Measurements from ENCODE around the gene HOXB1. TPM values are rescaled to one million over a fixed set of nuclear protein-coding genes. Genes with fewer than 3 reads are reported as not detected.
A peak's percentile ranks its signal among the peaks of the same experiment; 100 is the strongest.

HOXB1 gene
- total and polyA plus RNA-seq, 2 of the 13 experiments (the other 11 are each of a cell fraction or from before 2014, with no cell fraction given), result not detected

DNA sequence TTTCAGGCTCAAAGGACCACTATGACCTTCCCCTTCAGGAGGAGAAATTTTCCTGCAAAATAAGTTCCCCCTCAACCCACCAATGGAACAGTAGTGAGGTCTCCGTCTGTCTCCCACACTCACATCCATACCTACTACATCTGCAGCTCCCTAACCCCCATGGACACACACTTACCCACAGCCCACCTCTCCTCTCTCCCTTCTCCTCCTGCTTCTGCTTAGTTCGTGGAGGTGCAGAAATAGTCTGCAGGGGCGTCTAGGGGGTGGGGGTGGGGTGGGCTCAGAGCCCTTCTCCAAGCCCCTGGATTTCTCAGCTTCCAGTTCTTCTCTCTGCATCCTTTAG lies 38.4 kb upstream of the HOXB1 start:
- ATAC-seq (no peak), DNase-seq (ENCODE audit: low spot score) (no peak), FAIRE-seq (no peak)
- no peak overlapping the region for H2AFZ ChIP-seq (ENCODE audit: low read length)
- ChIA-PET POLR2A (no interaction called here), CTCF (ENCODE audit: low intra/inter-chr PET ratio, low total read pairs) (no interaction called here)
- no peak overlapping the region for H3K27ac ChIP-seq (ENCODE audit: extremely low read length, insufficient read depth, low read length)
- intact Hi-C loops (cut with micrococcal nuclease; ENCODE audit: unreplicated experiment), result no loop called here
- WGBS (ENCODE audit: low lambda C conversion rate), result 2% methylated on average over 3 of the region's 3 CpGs
- no TSS peak for BruUV-seq (replicated peaks)
- no peak overlapping the region for H3K4me3 ChIP-seq (replicated peaks in 1 of 3; ENCODE audit: insufficient read depth in 1 of 3, low read depth in 2 of 3, low read length in 3 of 3)
- no peaks in the 10 kb centered on the region for H3K9me3 ChIP-seq (ENCODE audit: low read length)
- 0 out of 2 replicates have a peak, but pooled peaks cover 4% of the 10 kb centered on the region for H4K20me1 ChIP-seq (ENCODE audit: insufficient read depth, low read length)
- H3K36me3 ChIP-seq (replicated peaks in 1 of 2; ENCODE audit: control insufficient read depth in 1 of 2, insufficient read depth in 2 of 2, low read length in 2 of 2), result no peaks in the 10 kb centered on the region
- H3K79me2 ChIP-seq (ENCODE audit: insufficient read depth, low read length), result no peaks in the 10 kb centered on the region
- in situ Hi-C loops (cut with HindIII; ENCODE audit: extremely low pct_ligation_motif_present, low pct_unique_long_range_greater_than_20kb), result no loop called here
- no peak overlapping the region for H3K4me2 ChIP-seq (ENCODE audit: low read depth, low read length)
- H3K27me3 ChIP-seq (ENCODE audit: control insufficient read depth in 1 of 2, insufficient read depth in 2 of 2, low read length in 2 of 2), result peaks cover 23 to 97% of the 10 kb centered on the region in 2 experiments
- no peak overlapping the region for H3K9ac ChIP-seq (ENCODE audit: insufficient read depth, low read depth, low read length)
- TF ChIP-seq ZNF124 (CRISPR knock-in tag; IDR thresholded peaks at IDR 0.05) (no peak), RAD51 (IDR thresholded peaks at IDR 0.05; ENCODE audit: borderline replicate concordance) (peak; percentile 1; the same call in 1 of the 2 replicates)
- TF ChIP-seq, protein P1, sequence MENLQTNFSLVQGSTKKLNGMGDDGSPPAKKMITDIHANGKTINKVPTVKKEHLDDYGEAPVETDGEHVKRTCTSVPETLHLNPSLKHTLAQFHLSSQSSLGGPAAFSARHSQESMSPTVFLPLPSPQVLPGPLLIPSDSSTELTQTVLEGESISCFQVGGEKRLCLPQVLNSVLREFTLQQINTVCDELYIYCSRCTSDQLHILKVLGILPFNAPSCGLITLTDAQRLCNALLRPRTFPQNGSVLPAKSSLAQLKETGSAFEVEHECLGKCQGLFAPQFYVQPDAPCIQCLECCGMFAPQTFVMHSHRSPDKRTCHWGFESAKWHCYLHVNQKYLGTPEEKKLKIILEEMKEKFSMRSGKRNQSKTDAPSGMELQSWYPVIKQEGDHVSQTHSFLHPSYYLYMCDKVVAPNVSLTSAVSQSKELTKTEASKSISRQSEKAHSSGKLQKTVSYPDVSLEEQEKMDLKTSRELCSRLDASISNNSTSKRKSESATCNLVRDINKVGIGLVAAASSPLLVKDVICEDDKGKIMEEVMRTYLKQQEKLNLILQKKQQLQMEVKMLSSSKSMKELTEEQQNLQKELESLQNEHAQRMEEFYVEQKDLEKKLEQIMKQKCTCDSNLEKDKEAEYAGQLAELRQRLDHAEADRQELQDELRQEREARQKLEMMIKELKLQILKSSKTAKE (CRISPR knock-in tag; IDR thresholded peaks at IDR 0.05; ENCODE audit: borderline replicate concordance), result no peak
- H3K4me1 ChIP-seq (ENCODE audit: insufficient read depth, low read length), result no peaks in the 10 kb centered on the region

DNA sequence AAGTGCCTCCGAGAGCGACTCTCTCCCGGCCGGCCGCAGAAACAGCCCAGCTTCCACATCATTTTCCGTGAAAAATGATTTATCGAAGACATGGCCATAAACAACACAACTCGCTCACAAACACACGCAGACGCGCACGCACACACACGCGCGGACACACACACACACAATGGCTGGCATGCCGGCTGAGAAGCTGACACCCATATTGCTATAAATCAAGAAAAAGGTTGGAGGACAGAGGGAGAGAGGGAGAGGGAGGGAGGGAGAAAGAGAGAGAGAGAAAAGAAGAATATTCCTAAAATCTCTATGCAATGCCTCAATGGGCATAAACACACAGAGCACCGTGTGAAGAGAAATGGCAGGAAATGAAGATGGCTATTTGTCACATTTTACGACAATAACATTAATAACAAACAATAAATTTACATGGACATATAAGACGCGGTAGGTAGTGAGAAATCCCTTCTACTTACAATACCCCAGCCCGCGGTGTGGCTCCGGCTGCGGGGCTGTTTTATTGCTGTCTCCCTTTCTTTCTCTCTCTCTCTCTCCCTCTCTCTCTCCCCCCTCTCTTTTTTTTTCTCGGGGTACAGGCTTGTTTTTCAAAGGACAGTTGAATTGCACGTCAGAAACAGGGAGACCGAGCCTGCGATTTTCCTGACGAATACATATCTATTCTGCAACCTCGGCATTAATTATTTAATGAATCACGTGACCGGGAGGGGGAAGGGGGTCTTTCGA lies 37.9 kb upstream of the HOXB1 start:
- intact Hi-C loops (cut with micrococcal nuclease; ENCODE audit: unreplicated experiment) (no loop called here), in situ Hi-C loops (cut with HindIII; ENCODE audit: extremely low pct_ligation_motif_present, low pct_unique_long_range_greater_than_20kb) (no loop called here)
- Histone ChIP-seq H3K9ac (ENCODE audit: insufficient read depth, low read depth, low read length) (no peak overlapping the region), H3K79me2 (ENCODE audit: insufficient read depth, low read length) (no peaks in the 10 kb centered on the region), H3K36me3 (replicated peaks in 1 of 2; ENCODE audit: control insufficient read depth in 1 of 2, insufficient read depth in 2 of 2, low read length in 2 of 2) (no peaks in the 10 kb centered on the region), H3K4me3 (replicated peaks in 1 of 3; ENCODE audit: insufficient read depth in 1 of 3, low read depth in 2 of 3, low read length in 3 of 3) (no peak overlapping the region), H3K4me1 (ENCODE audit: insufficient read depth, low read length) (no peaks in the 10 kb centered on the region), H4K20me1 (ENCODE audit: insufficient read depth, low read length) (0 out of 2 replicates have a peak, but pooled peaks cover 4% of the 10 kb centered on the region), H3K9me3 (ENCODE audit: low read length) (no peaks in the 10 kb centered on the region), H3K4me2 (ENCODE audit: low read depth, low read length) (no peak overlapping the region), H3K27ac (ENCODE audit: extremely low read length, insufficient read depth, low read length) (no peak overlapping the region), H3K27me3 (ENCODE audit: control insufficient read depth in 1 of 2, insufficient read depth in 2 of 2, low read length in 2 of 2) (peaks cover 22 to 95% of the 10 kb centered on the region in 2 experiments), H2AFZ (ENCODE audit: low read length) (no peak overlapping the region)
- no peak for FAIRE-seq
- no peak for DNase-seq (ENCODE audit: low spot score)
- ChIA-PET CTCF (ENCODE audit: low intra/inter-chr PET ratio, low total read pairs) (no interaction called here), POLR2A (no interaction called here)
- ATAC-seq, result no peak
- no TSS peak for BruUV-seq (replicated peaks)
- 18% methylated on average over 33 of the region's 33 CpGs for WGBS (ENCODE audit: low lambda C conversion rate)
- TF ChIP-seq ZBTB4 (CRISPR knock-in tag; IDR thresholded peaks at IDR 0.05; ENCODE audit: borderline replicate concordance) (no peak), TP53 (CRISPR knock-in tag; conservative IDR thresholded peaks at IDR 0.05) (no peak), ZNF557 (CRISPR knock-in tag; IDR thresholded peaks at IDR 0.05) (no peak), USF2 (IDR thresholded peaks at IDR 0.05; ENCODE audit: low read depth, low read length) (peak; percentile 16; the same call in 1 of the 2 replicates), USF2 (CRISPR knock-in tag; IDR thresholded peaks at IDR 0.05; ENCODE audit: borderline replicate concordance) (no peak), REPIN1 (CRISPR knock-in tag; IDR thresholded peaks at IDR 0.05; ENCODE audit: borderline replicate concordance, low read depth) (no peak), SYNCRIP (IDR thresholded peaks at IDR 0.05; ENCODE audit: insufficient read depth, low read depth, low read length) (no peak)
